Measurements from ENCODE around the gene UQCRH. TPM values are rescaled to one million over a fixed set of nuclear protein-coding genes. Genes with fewer than 3 reads are reported as not detected.

UQCRH gene
- polyA plus RNA-seq (2013, experiment 1 of 2; ENCODE audit: insufficient read length), result 298 TPM
- polyA plus RNA-seq (2013, experiment 2 of 2; ENCODE audit: insufficient read length), result 306 TPM

DNA sequence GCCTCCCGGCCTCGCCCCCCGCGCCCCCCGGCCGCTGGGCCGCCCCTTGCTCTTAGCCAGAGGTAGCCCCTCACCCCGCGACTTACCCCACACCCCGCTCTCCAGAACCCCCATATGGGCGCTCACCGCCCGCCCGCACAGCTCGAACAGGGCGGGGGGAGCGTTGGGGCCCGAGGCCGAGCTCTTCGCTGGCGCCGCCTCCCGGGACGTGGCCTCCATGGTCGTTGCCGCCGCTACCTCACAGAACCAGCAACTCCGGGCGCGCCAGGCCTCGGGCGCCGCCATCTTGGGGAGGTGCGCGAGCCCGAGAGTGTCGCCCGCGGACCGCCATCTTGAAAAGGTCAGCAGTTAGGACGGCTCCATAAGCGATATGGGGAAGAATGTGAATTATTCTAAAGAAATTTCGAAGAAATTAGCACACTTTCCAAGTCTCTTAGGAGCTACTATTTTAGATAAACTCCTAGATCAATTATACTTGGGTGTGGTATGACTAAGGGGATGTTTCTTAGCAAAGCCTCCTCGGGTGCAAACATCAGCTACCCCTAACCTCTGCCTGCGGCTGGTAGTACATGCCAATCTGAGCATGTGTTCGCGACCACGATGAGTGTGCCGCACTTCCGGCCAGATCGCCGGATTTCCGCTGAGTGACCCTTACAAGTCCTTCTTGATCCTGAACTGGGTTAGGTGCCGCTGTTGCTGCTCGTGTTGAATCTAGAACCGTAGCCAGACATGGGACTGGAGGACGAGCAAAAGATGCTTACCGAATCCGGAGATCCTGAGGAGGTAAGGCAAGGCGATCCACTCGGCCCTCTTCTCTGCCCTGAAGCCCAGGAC is at the start of gene UQCRH, which contains the start of gene LRRC41:
TSS of gene UQCRH (plus strand) at position 661 of the 834 bp plus-strand sequence. CDS start at position 730, 69 bp downstream.
TSS of gene LRRC41 (minus strand) at position 579 of the 834 bp plus-strand sequence. CDS start at position 285, 294 bp downstream.
- peak; percentile 96 for DNase-seq

DNA sequence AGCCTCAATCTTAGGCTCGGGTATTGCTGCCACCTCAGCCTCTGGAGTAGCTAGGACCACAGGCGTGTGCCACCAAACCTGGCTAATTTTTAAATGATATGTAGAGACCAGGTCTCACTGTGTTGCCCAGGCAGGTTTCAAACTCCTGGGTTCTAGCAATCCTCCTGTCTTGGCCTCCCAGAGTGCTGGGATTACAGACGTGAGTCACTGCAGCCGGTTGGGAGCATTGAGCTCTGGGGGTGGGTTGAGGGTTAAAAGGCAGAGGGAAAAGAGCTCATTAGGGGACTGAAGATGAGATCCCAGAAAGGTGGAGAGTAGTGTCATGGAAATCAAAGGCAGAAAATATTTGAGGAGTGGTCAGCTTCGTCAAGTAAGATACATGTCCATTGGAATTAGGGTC is 48.8 kb upstream of the UQCRH start:
- DNase-seq, result no peak

- DNase-seq, result no peak
Measured at GRCh38 chr1:46256523-46256922, 47.0 kb upstream of the UQCRH start.

GRCh38 chr1:46262508-46262907 is 41.0 kb upstream of the UQCRH start:
- DNase-seq, result no peak

- DNase-seq, result no peak
Measured at GRCh38 chr1:46263146-46263545, 40.4 kb upstream of the UQCRH start.

- no peak for DNase-seq
Measured at GRCh38 chr1:46268578-46268977, 34.9 kb upstream of the UQCRH start.

DNA sequence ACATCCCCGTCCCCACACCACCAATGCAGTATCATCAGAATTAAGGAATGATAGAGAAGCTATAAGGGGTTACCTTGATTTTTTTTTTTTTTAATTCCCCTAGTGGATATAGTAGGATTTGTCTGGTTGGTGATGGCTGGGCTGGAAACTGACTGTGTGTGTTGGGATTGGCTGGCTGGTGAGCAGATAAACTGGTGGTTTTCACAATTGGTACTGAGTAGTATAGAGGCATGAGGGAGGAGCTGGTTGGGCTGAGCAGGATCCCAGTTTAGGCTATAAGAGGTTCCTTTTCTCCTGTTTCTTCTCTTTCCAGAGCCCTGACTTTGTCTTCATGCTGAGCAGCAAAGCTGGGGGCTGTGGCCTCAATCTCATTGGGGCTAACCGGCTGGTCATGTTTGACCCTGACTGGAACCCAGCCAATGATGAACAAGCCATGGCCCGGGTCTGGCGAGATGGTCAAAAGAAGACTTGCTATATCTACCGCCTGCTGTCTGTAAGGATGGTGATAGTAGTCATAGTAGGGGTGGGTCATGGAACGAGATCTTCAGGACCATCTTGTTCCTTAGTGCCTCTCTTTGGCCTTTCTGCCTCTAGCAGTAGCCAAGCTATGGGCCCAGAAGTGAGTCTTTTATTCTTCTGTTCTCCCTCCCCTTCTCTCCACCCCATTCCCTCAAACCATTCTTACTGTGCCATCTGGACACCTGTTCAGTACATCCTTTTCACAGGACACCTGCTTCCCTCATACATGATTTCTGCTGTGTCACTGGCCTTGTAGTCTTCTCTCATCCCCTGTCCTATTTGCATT is 29.1 kb upstream of the UQCRH start:
- DNase-seq, result no peak

- no peak for DNase-seq
Measured at GRCh38 chr1:46275030-46275337, 28.5 kb upstream of the UQCRH start.

DNA sequence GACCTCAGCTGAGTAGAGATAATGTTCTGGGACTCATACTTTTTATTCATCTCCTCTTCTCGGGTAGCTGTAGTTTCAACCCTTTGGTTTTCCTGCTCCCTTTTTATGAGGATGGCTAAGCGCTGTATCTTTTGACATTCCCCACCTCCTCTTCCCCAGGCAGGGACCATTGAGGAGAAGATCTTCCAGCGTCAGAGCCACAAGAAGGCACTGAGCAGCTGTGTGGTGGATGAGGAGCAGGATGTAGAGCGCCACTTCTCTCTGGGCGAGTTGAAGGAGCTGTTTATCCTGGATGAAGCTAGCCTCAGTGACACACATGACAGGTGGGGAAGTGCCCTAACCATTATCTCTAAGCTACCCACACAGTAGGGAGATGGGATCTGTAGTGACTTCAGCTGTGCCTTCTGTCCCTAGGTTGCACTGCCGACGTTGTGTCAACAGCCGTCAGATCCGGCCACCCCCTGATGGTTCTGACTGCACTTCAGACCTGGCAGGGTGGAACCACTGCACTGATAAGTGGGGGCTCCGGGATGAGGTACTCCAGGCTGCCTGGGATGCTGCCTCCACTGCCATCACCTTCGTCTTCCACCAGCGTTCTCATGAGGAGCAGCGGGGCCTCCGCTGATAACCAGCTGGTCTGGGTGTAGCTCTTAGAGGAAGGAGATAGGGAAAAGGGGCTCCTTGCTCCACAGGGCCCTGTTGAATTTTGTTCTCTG is 25.7 kb upstream of the UQCRH start:
- no peak for DNase-seq

DNA sequence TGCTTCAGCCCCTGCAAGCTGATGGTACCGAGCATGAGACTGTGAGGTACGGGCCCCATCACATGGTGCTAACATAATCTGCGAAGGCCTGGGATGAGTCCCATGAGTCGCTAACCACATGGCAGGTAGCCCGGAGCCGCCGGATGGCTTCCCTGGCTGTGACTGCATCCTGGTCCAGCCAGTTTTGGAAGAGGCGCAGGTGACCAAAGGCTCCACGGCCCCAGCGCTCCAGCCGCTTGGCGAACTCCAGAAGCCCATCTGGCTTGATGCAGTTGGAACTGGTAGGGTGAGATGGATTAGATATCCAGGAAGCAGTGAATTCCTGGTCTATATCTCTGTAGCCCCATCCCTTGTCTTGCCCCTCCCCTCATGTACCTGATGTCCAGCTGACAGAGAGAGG is 24.7 kb upstream of the UQCRH start:
- DNase-seq, result no peak

DNA sequence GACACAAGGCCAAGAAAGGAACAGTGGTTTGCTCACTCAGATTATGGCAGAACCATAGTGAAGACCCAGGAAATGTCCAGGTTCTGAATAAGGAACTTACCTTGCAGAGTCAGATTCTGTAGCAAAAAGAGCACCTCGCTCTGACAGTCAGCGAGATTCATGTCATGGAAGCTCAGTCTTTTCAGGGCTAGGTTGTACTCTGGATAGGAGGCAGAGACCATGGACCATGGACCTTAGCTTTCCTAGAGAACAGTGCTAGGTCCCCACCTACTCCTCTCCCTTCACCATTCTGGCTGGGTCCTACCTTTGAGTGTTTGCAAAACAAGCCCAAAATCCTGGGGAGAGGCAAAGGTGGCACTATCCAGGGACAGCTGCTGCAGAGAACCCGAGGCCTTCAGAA is 23.4 kb upstream of the UQCRH start:
- no peak for DNase-seq

DNA sequence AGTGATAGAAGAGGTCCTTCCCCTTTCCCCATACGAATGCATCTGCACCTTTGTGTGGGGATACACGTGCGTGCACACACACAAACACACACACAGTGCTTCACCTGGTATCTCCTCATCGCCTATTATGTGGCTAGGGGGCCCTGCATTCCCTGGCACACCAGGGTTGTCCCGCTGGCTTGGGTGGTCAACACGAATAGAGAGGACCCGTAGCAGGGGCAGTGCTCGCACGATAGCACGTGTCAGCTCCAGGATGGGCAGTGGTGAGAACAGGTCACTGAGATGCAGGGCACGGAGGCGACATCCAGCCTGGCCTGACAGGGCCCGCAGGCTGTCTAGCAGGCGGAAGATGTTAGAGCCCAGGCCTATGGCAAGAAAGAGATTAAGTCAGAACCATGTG is 22.5 kb upstream of the UQCRH start:
- no peak for DNase-seq

DNA sequence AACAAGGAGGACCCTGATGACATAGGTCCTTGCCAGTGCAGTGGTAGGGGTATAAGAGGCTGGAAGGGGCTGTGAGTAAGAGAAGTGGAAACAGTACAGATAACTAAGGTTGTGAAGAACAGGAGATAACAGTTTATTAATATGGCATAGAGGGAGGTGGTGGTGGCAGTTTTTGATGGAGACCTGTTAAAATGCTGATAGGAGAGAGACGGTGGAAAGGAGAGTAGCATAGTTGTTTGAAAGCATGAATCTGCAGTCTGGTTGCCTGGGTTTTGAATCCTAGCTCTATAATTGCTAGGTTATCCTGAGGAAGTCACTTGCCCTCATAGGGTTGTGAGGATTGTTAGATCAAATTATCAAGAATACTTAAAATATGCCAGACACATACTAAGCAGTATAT is 19.4 kb upstream of the UQCRH start:
- no peak for DNase-seq

GRCh38 chr1:46284597-46285564 is 18.6 kb upstream of the UQCRH start:
- DNase-seq, result peak; percentile 30

GRCh38 chr1:46285730-46286477 is 17.6 kb upstream of the UQCRH start:
- DNase-seq, result no peak

GRCh38 chr1:46288485-46289133 is 14.9 kb upstream of the UQCRH start:
- DNase-seq, result peak; percentile 63

- DNase-seq, result no peak
Measured at GRCh38 chr1:46289134-46289494, 14.4 kb upstream of the UQCRH start.

GRCh38 chr1:46289976-46290375 is 13.5 kb upstream of the UQCRH start:
- no peak for DNase-seq

DNA sequence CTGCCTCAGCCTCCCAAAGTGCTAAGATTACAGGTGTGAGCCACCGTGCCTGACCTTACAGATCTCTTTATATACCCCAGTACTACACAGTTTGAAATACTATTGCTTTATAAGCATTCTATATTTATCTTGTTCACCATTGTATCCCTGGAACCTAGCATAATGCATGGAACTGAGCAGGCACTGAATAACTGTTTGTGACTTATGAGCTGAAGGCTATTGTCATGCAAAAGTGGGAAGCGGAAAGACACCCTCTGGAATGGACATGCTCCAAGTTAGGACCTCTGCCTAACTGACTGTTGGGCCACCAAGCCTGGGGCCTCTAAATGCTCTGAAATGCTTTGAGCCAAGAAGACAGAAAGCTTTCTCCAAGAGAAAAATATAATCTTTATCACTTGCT is 8.2 kb upstream of the UQCRH start:
- no peak for DNase-seq

DNA sequence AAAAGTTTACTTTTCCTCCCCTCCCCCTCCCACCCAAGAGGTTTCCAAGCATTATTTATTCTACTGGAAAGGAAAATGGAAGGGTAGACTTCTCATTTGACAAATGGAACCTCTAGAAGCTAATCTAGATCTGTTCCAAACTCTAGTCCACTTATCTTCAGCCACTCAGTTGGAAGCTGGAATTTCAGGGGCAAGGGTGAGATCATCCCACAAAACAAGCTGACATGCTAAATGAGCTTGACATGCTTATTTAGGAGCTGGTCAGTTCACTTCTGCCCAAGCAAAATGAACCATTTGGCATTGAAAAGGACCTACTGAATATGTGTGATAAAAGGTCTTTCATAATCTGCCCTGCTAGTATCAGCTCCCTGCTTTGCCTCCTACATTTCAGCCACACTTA is 5.1 kb upstream of the UQCRH start:
- DNase-seq, result no peak

All from fibroblast of skin of abdomen (primary cell).